ENCODE results near the gene PARP4.
"Not testable (repeated sequence)": the region's sequence is repeated elsewhere in the genome, so short reads cannot be mapped to it uniquely, and the experiment has no call there.

The PARP4 gene

GRCh38 chr13:24444851-24445250 lies 67.7 kb downstream of the PARP4 start:
- not testable (repeated sequence) for DNase-seq (ENCODE audit: low read depth)

DNA sequence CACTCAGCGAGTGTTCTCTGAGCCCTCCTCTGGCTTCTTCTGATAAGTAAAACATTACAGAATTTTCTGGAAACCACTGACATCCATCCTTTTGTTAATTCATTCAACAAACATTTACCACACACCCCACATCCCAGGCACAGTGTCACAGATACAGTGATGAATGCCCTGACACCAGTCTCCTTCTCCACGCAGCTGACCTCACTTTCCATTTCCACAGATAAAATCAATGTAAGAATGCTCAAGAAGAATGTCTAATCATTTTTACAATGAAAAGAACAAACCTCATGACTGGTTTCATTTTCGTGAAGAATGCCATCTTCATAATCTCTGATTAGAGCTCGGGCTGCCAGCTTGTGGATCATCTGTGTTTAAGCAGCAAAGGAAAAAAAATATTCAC lies 69.2 kb downstream of the PARP4 start:
- DNase-seq (ENCODE audit: low read depth): no peak

GRCh38 chr13:24426045-24426444 lies 86.5 kb downstream of the PARP4 start:
- DNase-seq (ENCODE audit: low read depth): not testable (repeated sequence)

DNA sequence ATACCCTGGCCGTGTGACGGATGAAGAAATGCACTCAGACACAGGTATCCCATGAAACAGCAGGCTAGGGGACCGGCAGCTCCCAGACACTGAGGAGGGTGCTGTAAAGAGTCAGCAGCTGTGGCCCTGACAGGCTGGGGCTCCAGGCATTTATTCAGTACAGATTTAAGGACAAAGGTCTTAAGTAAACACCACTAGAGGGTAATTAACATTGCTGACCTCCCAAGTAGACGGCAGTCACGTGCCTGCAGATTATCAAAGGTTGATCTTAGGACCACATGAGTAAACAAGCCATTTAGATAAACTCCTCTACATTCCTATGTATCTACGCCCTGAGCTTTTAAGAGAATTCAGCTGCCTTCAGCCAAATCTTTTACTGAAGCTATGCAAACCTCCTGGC lies 92.9 kb downstream of the PARP4 start:
- DNase-seq (ENCODE audit: low read depth): not testable (repeated sequence)

DNA sequence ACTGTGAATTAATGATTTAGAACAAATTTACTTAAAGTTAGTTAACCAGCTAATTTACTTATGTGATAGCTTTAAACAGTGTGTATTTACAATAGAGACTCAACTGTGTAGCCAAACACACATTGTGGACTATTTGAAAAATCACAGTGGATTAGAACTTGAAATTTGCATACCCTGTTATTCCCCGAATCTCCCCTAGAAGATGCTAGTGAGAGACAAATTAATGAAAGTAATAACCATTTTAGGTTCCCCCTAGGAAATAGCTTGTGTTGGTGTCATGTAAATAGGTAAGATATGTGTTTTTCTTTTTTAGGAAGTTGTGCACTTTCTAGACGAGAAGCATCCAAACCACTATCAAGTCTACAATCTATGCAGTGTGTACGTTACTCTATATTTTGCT lies 104.7 kb downstream of the PARP4 start:
- no peak for DNase-seq (ENCODE audit: low read depth)

GRCh38 chr13:24406524-24406923 lies 106.1 kb downstream of the PARP4 start:
- no peak for DNase-seq (ENCODE audit: low read depth)

GRCh38 chr13:24396821-24397220 lies 115.8 kb downstream of the PARP4 start:
- DNase-seq (ENCODE audit: low read depth): no peak

DNA sequence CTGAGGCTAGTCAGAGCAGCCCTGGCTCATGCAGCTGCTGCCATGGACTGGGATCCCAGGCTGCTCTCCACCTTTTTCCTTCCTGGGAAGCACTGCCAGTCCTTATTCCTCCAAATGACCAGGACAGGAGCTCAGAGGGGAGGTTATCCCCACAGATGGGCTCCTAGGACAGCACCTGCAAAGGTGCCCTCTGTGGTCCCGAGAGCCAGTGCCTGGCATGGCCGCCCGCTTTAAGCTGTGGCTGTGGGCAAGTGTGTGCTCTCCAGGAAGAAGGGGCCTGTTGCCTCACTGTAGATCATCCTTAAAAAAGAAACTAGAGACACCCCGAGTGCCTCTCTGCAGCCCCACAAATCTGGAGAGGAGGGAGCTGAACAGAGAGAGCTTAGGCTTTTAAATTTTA lies 119.6 kb downstream of the PARP4 start:
- DNase-seq (ENCODE audit: low read depth): no peak

- not testable (repeated sequence) for DNase-seq (ENCODE audit: low read depth)
Observed at GRCh38 chr13:24391771-24392683, 120.6 kb downstream of the PARP4 start.

- DNase-seq (ENCODE audit: low read depth): not testable (repeated sequence)
Observed at GRCh38 chr13:24390795-24391194, 121.8 kb downstream of the PARP4 start.

GRCh38 chr13:24389506-24389905 lies 123.1 kb downstream of the PARP4 start:
- DNase-seq (ENCODE audit: low read depth): no peak

GRCh38 chr13:24388743-24389142 lies 123.8 kb downstream of the PARP4 start:
- not testable (repeated sequence) for DNase-seq (ENCODE audit: low read depth)

DNA sequence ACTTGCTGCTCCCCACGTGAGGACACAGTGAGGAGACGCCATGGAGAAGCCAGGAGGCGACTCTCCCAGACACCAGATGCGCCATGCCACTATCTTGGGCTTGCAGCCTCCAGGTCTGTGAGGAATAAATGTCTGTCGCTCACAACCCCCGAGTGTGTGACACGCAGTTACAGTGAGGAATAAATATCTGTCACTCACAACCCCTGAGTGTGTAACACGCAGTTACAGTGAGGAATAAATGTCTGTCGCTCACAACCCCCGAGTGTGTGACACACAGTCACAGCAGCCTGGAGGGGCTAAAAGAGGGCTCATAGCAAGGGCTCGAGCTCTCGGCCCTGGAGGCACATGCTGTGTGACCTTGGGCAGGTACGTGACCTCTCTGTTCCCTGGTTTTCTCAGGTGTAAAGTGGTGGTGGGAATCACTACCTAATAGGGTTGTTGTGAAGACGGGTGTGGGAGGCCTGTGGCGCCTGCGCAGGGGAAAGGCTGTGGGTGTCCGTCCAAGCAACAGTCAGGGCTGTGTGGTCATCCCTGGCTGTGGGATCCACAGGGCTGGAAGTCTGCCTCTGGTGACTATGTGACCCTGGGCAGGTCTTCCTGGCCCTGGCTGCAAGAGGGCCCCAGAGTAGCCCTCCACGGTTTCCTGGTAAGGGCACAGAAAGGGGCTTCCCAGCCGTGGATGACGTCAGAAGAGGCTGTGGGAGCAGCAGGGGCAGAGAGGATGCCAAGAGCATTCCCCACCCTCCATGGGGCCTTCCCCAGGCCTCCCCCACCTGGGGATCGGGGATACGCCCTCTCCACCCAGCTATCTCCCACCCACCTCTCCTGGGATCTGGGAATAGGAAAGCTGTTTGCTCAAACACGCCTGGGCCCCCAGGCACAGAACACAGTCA lies 125.5 kb downstream of the PARP4 start:
- DNase-seq (ENCODE audit: low read depth): no peak

DNA sequence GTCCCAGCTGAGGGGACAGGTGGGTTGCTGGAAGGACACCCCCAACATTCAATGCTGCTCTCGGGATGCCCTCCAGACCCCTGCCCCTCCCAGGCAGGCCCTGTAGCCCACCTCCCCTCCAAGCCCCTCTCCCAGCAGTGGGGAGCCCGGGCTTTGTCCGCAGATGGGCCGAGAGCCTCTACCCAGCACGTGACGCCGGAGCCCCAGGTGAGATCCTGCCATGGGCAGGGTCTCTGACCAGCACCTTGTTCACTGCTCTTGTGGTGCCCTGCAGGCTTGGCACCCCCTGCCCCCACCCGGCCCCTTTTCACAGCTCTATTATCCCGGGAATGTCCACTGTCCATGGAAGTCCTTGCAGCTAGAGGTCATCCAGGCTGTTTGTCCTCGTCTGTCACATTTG lies 126.7 kb downstream of the PARP4 start:
- no peak for DNase-seq (ENCODE audit: low read depth)

- DNase-seq (ENCODE audit: low read depth): not testable (repeated sequence)
Observed at GRCh38 chr13:24384946-24385345, 127.6 kb downstream of the PARP4 start.

- DNase-seq (ENCODE audit: low read depth): not testable (repeated sequence)
Observed at GRCh38 chr13:24384091-24384490, 128.5 kb downstream of the PARP4 start.

DNA sequence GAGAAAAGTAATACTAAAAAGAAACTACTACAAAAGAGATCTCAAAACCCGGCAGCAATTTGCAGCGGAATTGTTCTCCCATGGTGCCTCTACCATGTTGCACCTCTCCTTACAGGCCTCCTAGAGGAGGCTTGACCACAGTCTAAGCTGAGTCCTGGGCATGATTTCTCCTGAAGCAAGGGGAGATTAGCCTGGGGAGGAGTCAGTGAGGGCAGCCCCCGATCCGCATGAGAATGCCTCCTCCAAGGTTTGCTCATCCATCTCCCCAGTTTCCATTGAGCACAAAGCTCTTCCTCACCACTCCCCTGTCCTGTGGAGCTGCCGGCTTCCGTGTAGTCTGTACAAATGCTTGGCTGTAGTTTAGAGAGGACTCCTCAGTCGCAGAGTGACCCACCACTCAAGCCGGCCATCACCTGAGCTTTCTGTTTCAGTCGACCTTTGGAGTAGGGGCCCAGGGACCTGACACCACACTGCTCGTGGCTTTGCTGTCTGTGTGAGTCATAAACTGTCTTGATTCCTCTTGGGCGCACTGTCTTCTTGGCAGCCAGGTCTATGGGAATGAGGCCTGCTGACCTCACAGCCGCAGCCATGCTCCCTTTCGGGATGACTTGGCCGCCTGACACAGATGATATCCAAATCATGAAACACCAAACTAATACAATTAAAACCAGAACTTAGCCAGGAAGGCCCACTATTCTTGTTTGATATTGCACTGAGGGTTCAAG lies 130.9 kb downstream of the PARP4 start:
- DNase-seq (ENCODE audit: low read depth): no peak

DNA sequence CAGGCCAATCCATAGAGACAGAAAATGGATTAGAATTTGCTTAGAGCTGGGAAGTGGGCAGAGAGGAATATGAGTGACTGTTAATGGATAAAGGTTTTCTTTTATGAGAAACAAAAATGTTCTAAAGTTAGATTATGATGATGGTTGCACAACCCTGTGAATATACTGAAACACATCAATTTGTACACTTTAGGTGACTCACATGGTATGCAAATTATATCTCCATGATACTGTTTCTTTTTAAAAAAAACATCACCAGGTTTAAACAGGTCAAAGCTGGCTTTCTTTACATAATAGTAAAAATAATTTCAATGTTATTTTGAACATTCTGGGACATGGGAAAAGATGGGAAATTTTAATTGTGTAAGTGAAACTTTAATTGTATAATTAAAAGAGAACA lies 131.7 kb downstream of the PARP4 start:
- not testable (repeated sequence) for DNase-seq (ENCODE audit: low read depth)

GRCh38 chr13:24380227-24380626 lies 132.4 kb downstream of the PARP4 start:
- DNase-seq (ENCODE audit: low read depth): not testable (repeated sequence)

GRCh38 chr13:24371273-24371672 lies 141.3 kb downstream of the PARP4 start:
- DNase-seq (ENCODE audit: low read depth): not testable (repeated sequence)
